ENCODE data around the gene FBXL7. TPM values are rescaled to one million over a fixed set of nuclear protein-coding genes. Genes with fewer than 3 reads are reported as not detected.

The FBXL7 gene
- polyA plus RNA-seq, 3 donors = not detected

GRCh38 chr5:15737871-15738664 lies 238.1 kb downstream of the FBXL7 start:
- intact Hi-C loops (cut with micrococcal nuclease) = no loop called here
- H3K79me2 ChIP-seq (ENCODE audit: insufficient read depth, low read length) = no peaks in the 10 kb centered on the region
- Mint-ChIP-seq H3K4me3 (no peak overlapping the region), H3K36me3 (no peaks in the 10 kb centered on the region), H3K9me3 (peaks cover 0 to 27% (median 5%) of the 10 kb centered on the region in 7 donors), H3K4me1 (no peaks in the 10 kb centered on the region), H3K27me3 (ENCODE audit: low read depth in 3 of 3) (no peaks in the 10 kb centered on the region), H3K27ac (no peak overlapping the region)
- H3K4me1 ChIP-seq (ENCODE audit: control insufficient read depth in 1 of 2, insufficient read depth in 2 of 2, low read length in 2 of 2) = no peaks in the 10 kb centered on the region
- no peak for TF ChIP-seq CTCF (IDR thresholded peaks at IDR 0.05)
- no peaks in the 10 kb centered on the region for H3K36me3 ChIP-seq (replicated peaks in 1 of 2; ENCODE audit: control insufficient read depth in 1 of 2, insufficient read depth in 2 of 2, low read length in 2 of 2)
- H3K27me3 ChIP-seq (ENCODE audit: control insufficient read depth in 2 of 2, insufficient read depth in 2 of 2, low read length in 2 of 2) = no peaks in the 10 kb centered on the region
- WGBS (ENCODE audit: insufficient coverage) = 89% methylated on average over 3 of the region's 5 CpGs
- no peak for DNase-seq
- H3K4me2 ChIP-seq (replicated peaks; ENCODE audit: extremely low read depth, low read length, poor library complexity, severe bottlenecking) = no peak overlapping the region
- peaks cover 15 to 30% of the 10 kb centered on the region in 2 donors for H3K9me3 ChIP-seq (replicated peaks in 1 of 2; ENCODE audit: control insufficient read depth in 1 of 2, insufficient read depth in 1 of 2, low read length in 2 of 2)
- no peak overlapping the region for H2AFZ ChIP-seq (ENCODE audit: insufficient read depth, low read depth, low read length, poor library complexity, severe bottlenecking)
- H3K9ac ChIP-seq (ENCODE audit: insufficient read depth, low read length, poor library complexity, severe bottlenecking) = no peak overlapping the region
- no peaks in the 10 kb centered on the region for H4K20me1 ChIP-seq (ENCODE audit: insufficient read depth, low read length)
- H3K4me3 ChIP-seq (replicated peaks in 1 of 3; ENCODE audit: low read depth in 2 of 3, low read length in 3 of 3) = no peak overlapping the region
- no peak overlapping the region for H3K27ac ChIP-seq (ENCODE audit: low read depth in 1 of 2, low read length in 2 of 2)

DNA sequence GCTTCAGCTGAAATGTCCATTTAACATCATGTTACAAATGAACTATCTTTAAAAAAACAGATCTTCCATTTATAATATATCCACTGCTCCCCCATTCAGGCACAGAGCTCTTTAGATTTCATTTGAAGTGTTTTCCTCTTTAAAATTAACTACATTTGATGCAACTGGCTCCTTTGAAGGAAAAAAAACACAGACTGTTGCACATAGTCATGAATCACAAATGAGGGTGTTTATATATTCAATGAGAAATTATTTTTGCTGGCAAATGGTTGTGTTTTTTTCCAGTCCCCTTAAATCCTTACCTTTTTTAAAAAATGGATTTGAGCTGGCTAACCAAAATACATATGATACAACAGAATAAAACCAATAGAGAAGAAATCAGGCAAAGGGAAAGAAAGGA lies 240.4 kb downstream of the FBXL7 start:
- no peak for DNase-seq
- Mint-ChIP-seq H3K36me3 (no peaks in the 10 kb centered on the region), H3K4me3 (no peak overlapping the region), H3K4me1 (no peaks in the 10 kb centered on the region), H3K9me3 (peaks cover 0 to 21% (median 5%) of the 10 kb centered on the region in 7 donors), H3K27me3 (ENCODE audit: low read depth in 3 of 3) (no peaks in the 10 kb centered on the region), H3K27ac (no peak overlapping the region)
- H4K20me1 ChIP-seq (ENCODE audit: insufficient read depth, low read length) = no peaks in the 10 kb centered on the region
- TF ChIP-seq CTCF (IDR thresholded peaks at IDR 0.05) = no peak
- no peaks in the 10 kb centered on the region for H3K36me3 ChIP-seq (replicated peaks in 1 of 2; ENCODE audit: control insufficient read depth in 1 of 2, insufficient read depth in 2 of 2, low read length in 2 of 2)
- intact Hi-C loops (cut with micrococcal nuclease) = no loop called here
- H3K9ac ChIP-seq (ENCODE audit: insufficient read depth, low read length, poor library complexity, severe bottlenecking) = no peak overlapping the region
- H3K4me2 ChIP-seq (replicated peaks; ENCODE audit: extremely low read depth, low read length, poor library complexity, severe bottlenecking) = no peak overlapping the region
- peaks cover 16 to 40% of the 10 kb centered on the region in 2 donors for H3K9me3 ChIP-seq (replicated peaks in 1 of 2; ENCODE audit: control insufficient read depth in 1 of 2, insufficient read depth in 1 of 2, low read length in 2 of 2)
- H3K27ac ChIP-seq (ENCODE audit: low read depth in 1 of 2, low read length in 2 of 2) = no peak overlapping the region
- no peaks in the 10 kb centered on the region for H3K79me2 ChIP-seq (ENCODE audit: insufficient read depth, low read length)
- no peaks in the 10 kb centered on the region for H3K4me1 ChIP-seq (ENCODE audit: control insufficient read depth in 1 of 2, insufficient read depth in 2 of 2, low read length in 2 of 2)
- no peak overlapping the region for H3K4me3 ChIP-seq (replicated peaks in 1 of 3; ENCODE audit: low read depth in 2 of 3, low read length in 3 of 3)
- no peaks in the 10 kb centered on the region for H3K27me3 ChIP-seq (ENCODE audit: control insufficient read depth in 2 of 2, insufficient read depth in 2 of 2, low read length in 2 of 2)
- H2AFZ ChIP-seq (ENCODE audit: insufficient read depth, low read depth, low read length, poor library complexity, severe bottlenecking) = no peak overlapping the region

Data from CD14-positive monocyte (primary cell).